ENCODE results near the gene L2HGDH. TPM values are rescaled to one million over a fixed set of nuclear protein-coding genes. Genes with fewer than 3 reads are reported as not detected.
A peak's percentile ranks its signal among the peaks of the same experiment; 100 is the strongest.

L2HGDH gene
- total and polyA plus RNA-seq, 9 of the 15 experiments (the other 6 are each of a cell fraction or from before 2014, with no cell fraction given) = 1.7 to 16.1 (median 10.5) TPM

- no peak for TF ChIP-seq PURB (CRISPR knock-in tag; IDR thresholded peaks at IDR 0.05; ENCODE audit: low read depth)
- TF ChIP-seq ZFP1 (CRISPR knock-in tag; IDR thresholded peaks at IDR 0.05) = no peak
- no peak for TF ChIP-seq NR2C2 (CRISPR knock-in tag; IDR thresholded peaks at IDR 0.05)
- peak; percentile 76 for TF ChIP-seq NR2C2 (tag; IDR thresholded peaks at IDR 0.05)
- TF ChIP-seq TBL1XR1 (IDR thresholded peaks at IDR 0.05; ENCODE audit: low read length in 2 of 2) = no peak
- no peak for TF ChIP-seq ZBTB43 (CRISPR knock-in tag; IDR thresholded peaks at IDR 0.05)
- peak; percentile 47; the same call in 1 of the 2 replicates for TF ChIP-seq ZNF384 (IDR thresholded peaks at IDR 0.05; ENCODE audit: low read depth, low read length)
- no peak for TF ChIP-seq CREBBP (IDR thresholded peaks at IDR 0.05; ENCODE audit: low read depth, low read length)
- TF ChIP-seq CUX1 (CRISPR knock-in tag; IDR thresholded peaks at IDR 0.05) = no peak
- TF ChIP-seq ADNP (tag; IDR thresholded peaks at IDR 0.05) = no peak
- peak; percentile 74 for TF ChIP-seq GABPA (tag; conservative IDR thresholded peaks at IDR 0.05; ENCODE audit: low read depth)
- TF ChIP-seq, protein P1, sequence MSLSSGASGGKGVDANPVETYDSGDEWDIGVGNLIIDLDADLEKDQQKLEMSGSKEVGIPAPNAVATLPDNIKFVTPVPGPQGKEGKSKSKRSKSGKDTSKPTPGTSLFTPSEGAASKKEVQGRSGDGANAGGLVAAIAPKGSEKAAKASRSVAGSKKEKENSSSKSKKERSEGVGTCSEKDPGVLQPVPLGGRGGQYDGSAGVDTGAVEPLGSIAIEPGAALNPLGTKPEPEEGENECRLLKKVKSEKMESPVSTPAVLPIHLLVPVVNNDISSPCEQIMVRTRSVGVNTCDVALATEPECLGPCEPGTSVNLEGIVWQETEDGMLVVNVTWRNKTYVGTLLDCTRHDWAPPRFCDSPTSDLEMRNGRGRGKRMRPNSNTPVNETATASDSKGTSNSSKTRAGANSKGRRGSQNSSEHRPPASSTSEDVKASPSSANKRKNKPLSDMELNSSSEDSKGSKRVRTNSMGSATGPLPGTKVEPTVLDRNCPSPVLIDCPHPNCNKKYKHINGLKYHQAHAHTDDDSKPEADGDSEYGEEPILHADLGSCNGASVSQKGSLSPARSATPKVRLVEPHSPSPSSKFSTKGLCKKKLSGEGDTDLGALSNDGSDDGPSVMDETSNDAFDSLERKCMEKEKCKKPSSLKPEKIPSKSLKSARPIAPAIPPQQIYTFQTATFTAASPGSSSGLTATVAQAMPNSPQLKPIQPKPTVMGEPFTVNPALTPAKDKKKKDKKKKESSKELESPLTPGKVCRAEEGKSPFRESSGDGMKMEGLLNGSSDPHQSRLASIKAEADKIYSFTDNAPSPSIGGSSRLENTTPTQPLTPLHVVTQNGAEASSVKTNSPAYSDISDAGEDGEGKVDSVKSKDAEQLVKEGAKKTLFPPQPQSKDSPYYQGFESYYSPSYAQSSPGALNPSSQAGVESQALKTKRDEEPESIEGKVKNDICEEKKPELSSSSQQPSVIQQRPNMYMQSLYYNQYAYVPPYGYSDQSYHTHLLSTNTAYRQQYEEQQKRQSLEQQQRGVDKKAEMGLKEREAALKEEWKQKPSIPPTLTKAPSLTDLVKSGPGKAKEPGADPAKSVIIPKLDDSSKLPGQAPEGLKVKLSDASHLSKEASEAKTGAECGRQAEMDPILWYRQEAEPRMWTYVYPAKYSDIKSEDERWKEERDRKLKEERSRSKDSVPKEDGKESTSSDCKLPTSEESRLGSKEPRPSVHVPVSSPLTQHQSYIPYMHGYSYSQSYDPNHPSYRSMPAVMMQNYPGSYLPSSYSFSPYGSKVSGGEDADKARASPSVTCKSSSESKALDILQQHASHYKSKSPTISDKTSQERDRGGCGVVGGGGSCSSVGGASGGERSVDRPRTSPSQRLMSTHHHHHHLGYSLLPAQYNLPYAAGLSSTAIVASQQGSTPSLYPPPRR (CRISPR knock-in tag; IDR thresholded peaks at IDR 0.05; ENCODE audit: borderline replicate concordance) = no peak
- TF ChIP-seq, protein P2, sequence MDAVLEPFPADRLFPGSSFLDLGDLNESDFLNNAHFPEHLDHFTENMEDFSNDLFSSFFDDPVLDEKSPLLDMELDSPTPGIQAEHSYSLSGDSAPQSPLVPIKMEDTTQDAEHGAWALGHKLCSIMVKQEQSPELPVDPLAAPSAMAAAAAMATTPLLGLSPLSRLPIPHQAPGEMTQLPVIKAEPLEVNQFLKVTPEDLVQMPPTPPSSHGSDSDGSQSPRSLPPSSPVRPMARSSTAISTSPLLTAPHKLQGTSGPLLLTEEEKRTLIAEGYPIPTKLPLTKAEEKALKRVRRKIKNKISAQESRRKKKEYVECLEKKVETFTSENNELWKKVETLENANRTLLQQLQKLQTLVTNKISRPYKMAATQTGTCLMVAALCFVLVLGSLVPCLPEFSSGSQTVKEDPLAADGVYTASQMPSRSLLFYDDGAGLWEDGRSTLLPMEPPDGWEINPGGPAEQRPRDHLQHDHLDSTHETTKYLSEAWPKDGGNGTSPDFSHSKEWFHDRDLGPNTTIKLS (IDR thresholded peaks at IDR 0.05; ENCODE audit: borderline replicate concordance, low read depth) = no peak
- 0 out of 2 replicates have a peak, but pooled peaks have one; percentile 34 for TF ChIP-seq ETV1 (tag; conservative IDR thresholded peaks at IDR 0.05; ENCODE audit: low read depth)
Measured at GRCh38 chr14:50230701-50231474, 81.1 kb downstream of the L2HGDH start (continued).
